Stomach smooth muscle (tissue), 2 donors: ENCODE results near the gene SACS.
"Not testable (repeated sequence)": the region's sequence is repeated elsewhere in the genome, so short reads cannot be mapped to it uniquely, and the experiment has no call there.

Source experiments
- H3K27ac ChIP-seq: one replicate; pipeline ENCODE4 v1.7.0; 2013; ENCODE audit warnings: mild to moderate bottlenecking, low read length, inconsistent platforms
- H3K27me3 ChIP-seq, 2 donors: one replicate each; pipeline ENCODE4 v1.7.0; 2013; ENCODE audit warnings: low read length in 2 of 2; ENCODE audit not compliant: insufficient read depth in 2 of 2, control insufficient read depth in 1 of 2
- H3K36me3 ChIP-seq, 2 donors: one replicate each; pipeline ENCODE4 v1.7.0; 2013; ENCODE audit warnings: low read length in 2 of 2; ENCODE audit not compliant: control insufficient read depth in 2 of 2, insufficient read depth in 2 of 2
- H3K4me1 ChIP-seq: one replicate; pipeline ENCODE4 v1.7.0; 2013; ENCODE audit warnings: low read length; ENCODE audit not compliant: control insufficient read depth, insufficient read depth
- H3K4me3 ChIP-seq, 2 donors: one replicate each; pipeline ENCODE4 v1.7.0; 2013; ENCODE audit warnings: low read length in 2 of 2
- H3K9ac ChIP-seq, 2 donors: one replicate each; pipeline ENCODE4 v1.7.0; 2013; ENCODE audit warnings: low read length in 2 of 2, mild to moderate bottlenecking in 1 of 2
- H3K9me3 ChIP-seq, 2 donors: one replicate each; pipeline ENCODE4 v1.7.0; 2013; ENCODE audit warnings: low read length in 2 of 2; ENCODE audit not compliant: control insufficient read depth in 2 of 2
- donor health status: healthy.
- donor health status: Pancreatic carcinoma.

SACS gene

GRCh38 chr13:23411220-23411619 is 22.3 kb downstream of the SACS start:
- Histone ChIP-seq H3K4me1 (peaks cover 5% of the 10 kb centered on the region), H3K9me3 (no peaks in the 10 kb centered on the region), H3K27me3 (no peaks in the 10 kb centered on the region), H3K9ac (no peak overlapping the region), H3K36me3 (no peaks in the 10 kb centered on the region), H3K27ac (no peak overlapping the region), H3K4me3 (peak overlapping the region; percentile 0 to 14)

- Histone ChIP-seq H3K27me3 (no peaks in the 10 kb centered on the region), H3K9ac (no peak overlapping the region), H3K4me3 (no peak overlapping the region), H3K9me3 (no peaks in the 10 kb centered on the region), H3K4me1 (peaks cover 5% of the 10 kb centered on the region), H3K36me3 (no peaks in the 10 kb centered on the region), H3K27ac (no peak overlapping the region)
Measured at GRCh38 chr13:23408026-23408425, 25.5 kb downstream of the SACS start.

GRCh38 chr13:23401156-23401555 is 32.3 kb downstream of the SACS start:
- H3K27ac ChIP-seq, H3K4me3 ChIP-seq: not testable (repeated sequence)

GRCh38 chr13:23399347-23399746 is 34.2 kb downstream of the SACS start:
- no peaks in the 10 kb centered on the region for H3K36me3 ChIP-seq
- H3K9me3 ChIP-seq = no peaks in the 10 kb centered on the region
- H3K27ac ChIP-seq = no peak overlapping the region
- no peak overlapping the region for H3K4me3 ChIP-seq
- no peaks in the 10 kb centered on the region for H3K4me1 ChIP-seq
- no peaks in the 10 kb centered on the region for H3K27me3 ChIP-seq
- H3K9ac ChIP-seq = no peak overlapping the region

More at GRCh38 chr13:23401156-23401555, 32.3 kb downstream of the SACS start:
- not testable (repeated sequence) for H3K36me3 ChIP-seq, H3K27me3 ChIP-seq, H3K4me1 ChIP-seq, H3K9me3 ChIP-seq, H3K9ac ChIP-seq

GRCh38 chr13:23394821-23395220 is 38.7 kb downstream of the SACS start:
- no peak overlapping the region for H3K27ac ChIP-seq
- H3K9me3 ChIP-seq = no peaks in the 10 kb centered on the region
- H3K9ac ChIP-seq = no peak overlapping the region

GRCh38 chr13:23392925-23393645 is 40.4 kb downstream of the SACS start:
- no peaks in the 10 kb centered on the region for H3K27me3 ChIP-seq
- H3K36me3 ChIP-seq = no peaks in the 10 kb centered on the region
- H3K9ac ChIP-seq = no peak overlapping the region

More at GRCh38 chr13:23394821-23395220, 38.7 kb downstream of the SACS start:
- Histone ChIP-seq H3K4me3 (no peak overlapping the region), H3K4me1 (no peaks in the 10 kb centered on the region), H3K27me3 (no peaks in the 10 kb centered on the region), H3K36me3 (no peaks in the 10 kb centered on the region)

GRCh38 chr13:23392313-23392712 is 41.2 kb downstream of the SACS start:
- no peaks in the 10 kb centered on the region for H3K4me1 ChIP-seq
- H3K9me3 ChIP-seq = no peaks in the 10 kb centered on the region
- no peak overlapping the region for H3K27ac ChIP-seq
- H3K36me3 ChIP-seq = no peaks in the 10 kb centered on the region
- no peak overlapping the region for H3K9ac ChIP-seq
- no peak overlapping the region for H3K4me3 ChIP-seq
- H3K27me3 ChIP-seq = no peaks in the 10 kb centered on the region

More at GRCh38 chr13:23392925-23393645, 40.4 kb downstream of the SACS start:
- no peaks in the 10 kb centered on the region for H3K4me1 ChIP-seq
- H3K27ac ChIP-seq = no peak overlapping the region
- no peak overlapping the region for H3K4me3 ChIP-seq
- H3K9me3 ChIP-seq = no peaks in the 10 kb centered on the region

- Histone ChIP-seq H3K27me3 (no peaks in the 10 kb centered on the region), H3K4me1 (no peaks in the 10 kb centered on the region), H3K9me3 (no peaks in the 10 kb centered on the region), H3K36me3 (no peaks in the 10 kb centered on the region), H3K9ac (no peak overlapping the region), H3K27ac (no peak overlapping the region), H3K4me3 (no peak overlapping the region)
Measured at GRCh38 chr13:23391752-23392151, 41.8 kb downstream of the SACS start.

- Histone ChIP-seq H3K4me1 (no peaks in the 10 kb centered on the region), H3K9me3 (no peaks in the 10 kb centered on the region), H3K27ac (no peak overlapping the region), H3K9ac (no peak overlapping the region), H3K27me3 (no peaks in the 10 kb centered on the region), H3K4me3 (no peak overlapping the region), H3K36me3 (no peaks in the 10 kb centered on the region)
Measured at GRCh38 chr13:23386533-23386932, 47.0 kb downstream of the SACS start.

- Histone ChIP-seq H3K4me1 (peaks cover 2% of the 10 kb centered on the region), H3K9me3 (no peaks in the 10 kb centered on the region), H3K27ac (no peak overlapping the region), H3K27me3 (no peaks in the 10 kb centered on the region), H3K36me3 (no peaks in the 10 kb centered on the region), H3K4me3 (no peak overlapping the region), H3K9ac (no peak overlapping the region)
Measured at GRCh38 chr13:23385931-23386330, 47.6 kb downstream of the SACS start.

- Histone ChIP-seq H3K4me1 (peaks cover 13% of the 10 kb centered on the region), H3K9ac (no peak overlapping the region), H3K9me3 (no peaks in the 10 kb centered on the region), H3K27ac (no peak overlapping the region), H3K4me3 (no peak overlapping the region), H3K27me3 (no peaks in the 10 kb centered on the region), H3K36me3 (no peaks in the 10 kb centered on the region)
Measured at GRCh38 chr13:23384111-23384510, 49.4 kb downstream of the SACS start.
